WI38 (cell line): ENCODE measurements around the gene CCDC78.

Experiments
- H3K4me3 ChIP-seq: 2 replicates; pipeline ENCODE4 v1.5.1; 2011; ENCODE audit warnings: low read depth, mild to moderate bottlenecking, control low read depth, low read length
- TF ChIP-seq, protein P1 (sequence below): IDR thresholded peaks from 2 replicates; pipeline ENCODE4 v1.5.1; 2012; ENCODE audit warnings: low read depth, mild to moderate bottlenecking, control low read depth, low read length

The CCDC78 gene

DNA sequence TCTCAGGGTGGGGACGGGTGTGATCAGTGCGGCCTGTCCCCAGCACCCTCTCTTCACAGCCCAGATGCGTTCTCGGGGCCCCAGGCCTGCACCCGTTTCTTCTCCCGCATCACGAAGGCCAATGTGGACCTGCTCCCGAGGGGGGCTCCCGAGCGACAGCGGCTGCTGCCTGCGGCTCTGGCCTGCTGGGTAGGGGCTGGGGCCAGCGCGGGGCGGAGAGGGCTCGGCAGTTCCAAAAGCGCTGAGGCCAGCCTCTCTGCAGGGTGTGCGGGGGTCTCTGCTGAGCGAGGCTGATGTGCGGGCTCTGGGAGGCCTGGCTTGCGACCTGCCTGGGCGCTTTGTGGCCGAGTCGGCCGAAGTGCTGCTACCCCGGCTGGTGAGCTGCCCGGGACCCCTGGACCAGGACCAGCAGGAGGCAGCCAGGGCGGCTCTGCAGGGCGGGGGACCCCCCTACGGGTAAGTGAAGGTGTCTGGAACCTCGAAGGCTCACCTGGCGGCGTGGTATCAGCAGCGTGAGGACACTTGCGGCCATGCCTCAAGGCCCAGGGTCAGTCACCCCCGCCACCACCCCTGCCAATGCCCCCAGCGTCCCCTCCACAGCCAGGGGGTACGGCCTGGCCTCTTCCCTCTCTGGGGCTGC, 38.7 kb upstream of the CCDC78 start:
- TF ChIP-seq, protein P1, sequence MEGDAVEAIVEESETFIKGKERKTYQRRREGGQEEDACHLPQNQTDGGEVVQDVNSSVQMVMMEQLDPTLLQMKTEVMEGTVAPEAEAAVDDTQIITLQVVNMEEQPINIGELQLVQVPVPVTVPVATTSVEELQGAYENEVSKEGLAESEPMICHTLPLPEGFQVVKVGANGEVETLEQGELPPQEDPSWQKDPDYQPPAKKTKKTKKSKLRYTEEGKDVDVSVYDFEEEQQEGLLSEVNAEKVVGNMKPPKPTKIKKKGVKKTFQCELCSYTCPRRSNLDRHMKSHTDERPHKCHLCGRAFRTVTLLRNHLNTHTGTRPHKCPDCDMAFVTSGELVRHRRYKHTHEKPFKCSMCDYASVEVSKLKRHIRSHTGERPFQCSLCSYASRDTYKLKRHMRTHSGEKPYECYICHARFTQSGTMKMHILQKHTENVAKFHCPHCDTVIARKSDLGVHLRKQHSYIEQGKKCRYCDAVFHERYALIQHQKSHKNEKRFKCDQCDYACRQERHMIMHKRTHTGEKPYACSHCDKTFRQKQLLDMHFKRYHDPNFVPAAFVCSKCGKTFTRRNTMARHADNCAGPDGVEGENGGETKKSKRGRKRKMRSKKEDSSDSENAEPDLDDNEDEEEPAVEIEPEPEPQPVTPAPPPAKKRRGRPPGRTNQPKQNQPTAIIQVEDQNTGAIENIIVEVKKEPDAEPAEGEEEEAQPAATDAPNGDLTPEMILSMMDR, result no peak
- no peak overlapping the region for H3K4me3 ChIP-seq

DNA sequence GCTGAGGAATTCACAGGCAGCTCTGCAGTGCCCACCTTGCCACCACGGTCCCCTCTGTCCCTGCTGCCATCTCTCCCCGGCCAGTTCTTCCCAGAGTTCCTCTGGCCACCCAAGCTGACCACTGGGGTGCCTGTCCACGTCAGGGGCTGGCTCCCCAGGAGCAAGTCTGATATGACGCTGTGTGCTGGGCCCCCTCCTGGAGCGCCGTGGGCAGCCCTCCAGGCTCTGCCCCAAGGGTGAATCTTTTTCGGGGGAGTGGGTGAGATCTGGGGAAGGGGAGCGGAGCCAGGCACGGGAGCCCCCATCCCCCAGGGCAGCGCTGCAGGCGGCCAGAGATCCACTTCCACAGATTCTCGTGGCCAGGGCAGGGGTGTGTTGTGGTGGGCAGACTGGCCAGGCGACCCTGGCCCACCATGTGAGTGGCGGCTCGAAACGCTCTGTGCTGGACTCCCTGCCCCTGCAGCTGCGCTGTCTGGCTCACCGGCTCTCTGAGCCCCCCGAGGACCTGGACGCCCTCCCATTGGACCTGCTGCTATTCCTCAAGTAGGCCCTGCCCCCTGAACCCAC, 38.0 kb upstream of the CCDC78 start:
- TF ChIP-seq, protein P1, result no peak

DNA sequence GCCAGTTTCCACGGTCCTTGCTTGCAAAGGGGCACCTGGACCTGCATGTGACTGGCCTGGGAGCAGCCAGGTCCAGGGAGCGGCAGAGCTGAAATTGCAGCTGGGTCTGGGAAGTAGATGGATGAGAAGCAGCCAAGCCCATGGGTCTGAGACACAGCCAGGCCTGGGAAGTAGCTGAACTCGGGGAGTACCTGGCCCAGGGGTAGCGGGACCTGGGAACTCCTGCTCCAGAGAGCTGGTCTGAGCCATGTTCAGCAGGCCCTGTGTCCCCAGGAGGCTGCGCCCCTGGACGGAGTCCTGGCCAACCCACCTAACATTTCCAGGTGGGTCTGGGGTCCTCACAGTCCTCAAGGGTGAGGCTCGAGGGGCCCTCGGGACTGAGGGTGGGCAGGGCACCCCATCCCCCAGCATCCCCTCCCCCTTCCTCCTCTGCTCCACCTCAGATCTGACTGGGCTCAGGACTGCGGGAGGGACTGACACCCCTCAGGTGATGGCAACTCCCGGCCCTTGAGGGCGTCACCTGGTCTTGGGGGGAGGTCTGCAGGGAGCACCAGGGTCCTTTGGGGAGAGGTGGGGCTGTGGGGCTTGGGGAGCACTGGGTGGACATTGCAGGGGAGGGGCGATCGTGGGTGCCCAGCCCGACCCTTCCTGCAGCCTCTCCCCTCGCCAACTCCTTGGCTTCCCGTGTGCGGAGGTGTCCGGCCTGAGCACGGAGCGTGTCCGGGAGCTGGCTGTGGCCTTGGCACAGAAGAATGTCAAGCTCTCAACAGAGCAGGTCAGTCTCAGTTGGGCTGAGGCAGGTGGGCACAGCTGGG, 37.3 kb upstream of the CCDC78 start:
- TF ChIP-seq, protein P1, result no peak
- no peak overlapping the region for H3K4me3 ChIP-seq

More for the DNA sequence above, 38.0 kb upstream of the CCDC78 start:
- no peak overlapping the region for H3K4me3 ChIP-seq

DNA sequence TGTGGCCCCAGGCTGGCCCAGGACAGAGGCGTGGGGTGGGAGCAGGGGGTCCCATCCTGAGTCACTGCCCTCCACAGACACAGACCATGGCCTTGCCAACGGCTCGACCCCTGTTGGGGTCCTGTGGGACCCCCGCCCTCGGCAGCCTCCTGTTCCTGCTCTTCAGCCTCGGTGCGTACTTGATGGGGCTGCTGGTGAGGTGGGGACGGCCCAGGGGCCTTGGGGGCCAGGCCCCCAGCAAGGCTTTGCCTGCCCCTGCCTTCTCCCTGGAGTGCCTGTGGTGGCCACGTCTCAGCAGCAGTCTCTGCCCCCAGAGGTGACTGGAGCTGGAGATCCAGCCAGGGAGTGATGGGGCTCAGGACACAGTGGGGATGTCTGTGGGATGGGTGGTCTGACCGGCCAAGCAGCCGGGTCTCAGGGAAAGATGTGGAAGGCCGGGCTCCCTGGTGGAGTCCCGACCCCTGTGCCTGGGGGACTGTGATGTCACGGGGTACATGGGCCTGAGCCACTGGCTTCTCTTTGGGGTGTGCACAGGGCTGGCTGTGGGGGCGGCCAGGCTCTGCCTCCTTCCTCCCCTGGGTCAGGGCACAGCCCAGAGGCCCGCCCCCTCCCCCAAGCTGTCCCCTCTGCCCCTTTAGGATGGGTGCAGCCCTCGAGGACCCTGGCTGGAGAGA, 36.5 kb upstream of the CCDC78 start:
- TF ChIP-seq, protein P1, result no peak

DNA sequence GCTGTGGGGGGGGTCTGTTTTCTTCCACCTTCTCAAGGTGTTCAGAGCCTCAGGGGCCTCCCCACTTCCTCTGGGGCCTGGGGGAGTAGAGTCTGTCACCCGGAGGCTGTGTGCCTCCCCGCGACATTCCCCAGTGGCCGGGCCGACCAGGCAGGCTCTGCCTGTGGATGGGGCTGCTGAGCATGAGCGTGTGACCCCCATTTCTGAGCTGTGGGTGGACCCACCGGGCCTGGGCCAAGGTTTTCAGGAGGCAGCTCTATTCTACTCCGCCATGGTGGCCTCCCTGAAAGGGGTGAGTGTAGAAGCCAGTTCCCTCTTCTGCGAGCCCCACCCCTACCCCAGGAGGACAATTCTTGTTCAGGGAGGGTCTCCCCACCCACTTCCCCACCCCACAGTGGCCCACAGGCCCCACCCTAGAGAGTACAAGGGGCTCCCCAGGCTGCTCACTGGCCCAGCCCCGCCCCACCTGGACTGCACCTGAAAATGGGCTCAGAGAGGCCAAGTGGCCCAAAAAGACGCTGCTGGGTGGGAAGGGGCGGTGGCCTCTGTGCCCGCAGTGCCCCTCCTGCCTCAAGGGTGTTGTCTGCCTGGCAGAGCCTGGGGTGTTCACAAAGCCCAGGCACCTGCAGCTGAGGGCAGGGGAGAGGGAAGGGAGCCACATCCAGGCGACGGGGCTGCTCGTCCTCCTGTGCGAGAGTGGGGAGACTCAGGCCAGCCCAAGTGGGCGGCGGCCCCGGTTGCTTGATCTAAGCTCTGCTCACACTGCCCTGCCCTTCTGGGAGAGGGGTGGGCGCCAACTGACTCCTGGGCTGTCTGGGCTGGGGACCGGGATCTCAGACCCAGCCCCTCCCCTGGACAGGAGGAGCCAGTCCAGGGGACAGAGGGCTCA, 35.6 kb upstream of the CCDC78 start:
- no peak overlapping the region for H3K4me3 ChIP-seq
- TF ChIP-seq, protein P1, result no peak

More for the DNA sequence above, 36.5 kb upstream of the CCDC78 start:
- H3K4me3 ChIP-seq, result no peak overlapping the region

DNA sequence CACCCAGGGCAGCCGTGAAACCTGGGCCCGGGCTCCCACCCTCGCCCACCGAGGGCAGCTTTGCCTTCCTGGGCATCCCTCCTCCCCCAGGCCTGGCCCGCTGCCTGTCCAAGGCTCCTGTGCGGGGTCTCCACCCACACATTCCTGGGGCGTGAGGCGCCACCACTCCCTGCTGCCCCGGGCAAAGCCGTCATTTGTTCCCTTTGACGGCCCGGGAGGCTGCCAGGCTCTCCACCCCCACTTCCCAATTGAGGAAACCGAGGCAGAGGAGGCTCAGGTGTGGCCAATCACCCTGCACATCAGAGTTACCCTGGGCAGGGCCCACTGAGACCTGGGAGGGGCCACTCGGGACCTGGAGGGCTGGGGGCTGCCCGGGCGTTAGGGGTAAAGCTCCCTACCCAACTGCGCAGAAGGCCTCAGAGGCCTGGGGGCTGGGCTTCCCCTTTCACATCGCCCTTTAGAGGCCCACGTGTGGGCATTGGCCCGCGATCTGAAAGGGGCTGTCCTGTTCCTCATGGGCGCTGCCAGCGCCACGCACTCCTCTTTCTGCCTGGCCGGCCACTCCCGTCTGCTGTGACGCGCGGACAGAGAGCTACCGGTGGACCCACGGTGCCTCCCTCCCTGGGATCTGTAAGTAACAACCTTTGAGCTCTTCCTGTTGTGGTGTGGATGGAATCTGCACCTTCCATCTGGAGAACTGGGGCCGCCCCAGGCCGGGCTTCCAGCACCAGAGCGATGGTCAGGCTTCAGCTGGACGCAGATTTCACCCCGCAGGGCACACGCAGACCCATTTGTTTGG, 34.5 kb upstream of the CCDC78 start, which contains the start of gene MSLN:
Gene MSLN (plus strand): TSS at position 190 of the 799 bp plus-strand sequence. CDS start 1,947 bp downstream, outside the sequence.
- TF ChIP-seq, protein P1, result no peak
- H3K4me3 ChIP-seq, result no peak within 1 kb of the TSS
